Progenitor cell of endocrine pancreas (in vitro differentiated cells): ENCODE results near the gene BICDL2. TPM values are rescaled to one million over a fixed set of nuclear protein-coding genes. Genes with fewer than 3 reads are reported as not detected.
A peak's percentile ranks its signal among the peaks of the same experiment; 100 is the strongest.

ENCODE experiments used
- DNase-seq: peaks from one replicate; pipeline ENCODE4 v3.0.0; 2021; ENCODE audit warnings: low spot score; ENCODE audit not compliant: unreplicated experiment
- H3K27ac Mint-ChIP-seq: 2 replicates; pipeline ENCODE4 v1.8.0; 2021; ENCODE audit warnings: mild to moderate bottlenecking, moderate library complexity, mixed read lengths
- H3K27me3 Mint-ChIP-seq: 2 replicates; pipeline ENCODE4 v1.8.0; 2021; ENCODE audit warnings: mixed read lengths
- H3K36me3 Mint-ChIP-seq: 2 replicates; pipeline ENCODE4 v1.8.0; 2022; ENCODE audit warnings: mixed read lengths; ENCODE audit not compliant: insufficient read depth
- H3K4me1 Mint-ChIP-seq: 2 replicates; pipeline ENCODE4 v1.8.0; 2021; ENCODE audit warnings: low read depth, mixed read lengths
- H3K4me3 Mint-ChIP-seq: 2 replicates; pipeline ENCODE4 v1.8.0; 2021; ENCODE audit warnings: low read depth, mild to moderate bottlenecking, moderate library complexity, mixed read lengths
- H3K9me3 Mint-ChIP-seq: 2 replicates; pipeline ENCODE4 v1.8.0; 2021; ENCODE audit warnings: low read depth, mixed read lengths
- CTCF ChIP-seq: fragments of 200-600 bp; sonication (generic); IDR thresholded peaks from one replicate; pipeline ENCODE4 v1.5.0; 2021; ENCODE audit warnings: antibody characterized with exemption, mild to moderate bottlenecking; ENCODE audit not compliant: unreplicated experiment
- total RNA-seq: library from RNA; stranded (reverse); gene quantifications from 2 replicates; pipeline ENCODE4 v1.2.1, GENCODE V29; 2021

The BICDL2 gene
- total RNA-seq, 1 donor from 2014 or later: 10.4 TPM

- Mint-ChIP-seq H3K27ac (peak within 1 kb of the TSS; percentile 99), H3K27me3 (no peaks in the 10 kb centered on the region), H3K4me1 (peaks cover 27% of the 10 kb centered on the region), H3K9me3 (no peaks in the 10 kb centered on the region), H3K36me3 (peaks cover 5% of the 10 kb centered on the region), H3K4me3 (peak within 1 kb of the TSS; percentile 91)
- no peak for TF ChIP-seq CTCF
- peak; percentile 86 for DNase-seq
These were observed 12.9 kb downstream of the BICDL2 start, which contains the start of the genes HCFC1R1 and THOC6 for GRCh38 chr16:3023669-3024478. Gene HCFC1R1, minus strand, starts transcription at chr16:3023942. Its CDS starts 1 bp downstream, at chr16:3023941. Gene THOC6, plus strand, starts transcription at chr16:3024035. Its CDS starts 292 bp downstream, at chr16:3024327.

- Mint-ChIP-seq H3K4me3 (peak overlapping the region; percentile 91), H3K27me3 (no peaks in the 10 kb centered on the region), H3K4me1 (peaks cover 27% of the 10 kb centered on the region), H3K27ac (peak overlapping the region; percentile 99), H3K36me3 (peaks cover 5% of the 10 kb centered on the region), H3K9me3 (no peaks in the 10 kb centered on the region)
- DNase-seq: no peak
- TF ChIP-seq CTCF: no peak
These were observed 13.4 kb downstream of the BICDL2 start for GRCh38 chr16:3023415-3023668.

- no peaks in the 10 kb centered on the region for H3K9me3 Mint-ChIP-seq
- H3K36me3 Mint-ChIP-seq: peaks cover 5% of the 10 kb centered on the region
- no peak for DNase-seq
- no peaks in the 10 kb centered on the region for H3K27me3 Mint-ChIP-seq
- peak overlapping the region; percentile 91 for H3K4me3 Mint-ChIP-seq
- no peak for TF ChIP-seq CTCF
- peaks cover 28% of the 10 kb centered on the region for H3K4me1 Mint-ChIP-seq
- peak overlapping the region; percentile 99 for H3K27ac Mint-ChIP-seq
These were observed 13.9 kb downstream of the BICDL2 start for GRCh38 chr16:3022684-3023414.

- Mint-ChIP-seq H3K9me3 (no peaks in the 10 kb centered on the region), H3K4me3 (peak overlapping the region; percentile 91), H3K27me3 (no peaks in the 10 kb centered on the region), H3K36me3 (peaks cover 6% of the 10 kb centered on the region), H3K4me1 (peaks cover 29% of the 10 kb centered on the region), H3K27ac (peak overlapping the region; percentile 99)
- no peak for DNase-seq
- TF ChIP-seq CTCF: no peak
These were observed 14.5 kb downstream of the BICDL2 start for GRCh38 chr16:3022208-3022683.

- Mint-ChIP-seq H3K4me1 (peaks cover 35% of the 10 kb centered on the region), H3K36me3 (peaks cover 7% of the 10 kb centered on the region), H3K4me3 (peak overlapping the region; percentile 91)
These were observed 15.1 kb downstream of the BICDL2 start for GRCh38 chr16:3021449-3022207.

More at GRCh38 chr16:3021449-3022207, 15.1 kb downstream of the BICDL2 start:
- TF ChIP-seq CTCF: peak; percentile 52
- Mint-ChIP-seq H3K27me3 (no peaks in the 10 kb centered on the region), H3K27ac (peak overlapping the region; percentile 99), H3K9me3 (no peaks in the 10 kb centered on the region)
- DNase-seq: peak; percentile 81
